HG02763 (cell line): ENCODE measurements around the gene BICD2.
"Not testable (repeated sequence)": the region's sequence is repeated elsewhere in the genome, so short reads cannot be mapped to it uniquely, and the experiment has no call there.

Source experiments
- ATAC-seq: cut with Tn5 transposase; IDR thresholded peaks from one replicate; pipeline ENCODE4 v1.9.1; 2021; ENCODE audit warnings: mild to moderate bottlenecking, moderate library complexity; ENCODE audit not compliant: unreplicated experiment

BICD2 gene

GRCh38 chr9:92771309-92771708 lies 6.7 kb upstream of the BICD2 start:
- no peak for ATAC-seq

DNA sequence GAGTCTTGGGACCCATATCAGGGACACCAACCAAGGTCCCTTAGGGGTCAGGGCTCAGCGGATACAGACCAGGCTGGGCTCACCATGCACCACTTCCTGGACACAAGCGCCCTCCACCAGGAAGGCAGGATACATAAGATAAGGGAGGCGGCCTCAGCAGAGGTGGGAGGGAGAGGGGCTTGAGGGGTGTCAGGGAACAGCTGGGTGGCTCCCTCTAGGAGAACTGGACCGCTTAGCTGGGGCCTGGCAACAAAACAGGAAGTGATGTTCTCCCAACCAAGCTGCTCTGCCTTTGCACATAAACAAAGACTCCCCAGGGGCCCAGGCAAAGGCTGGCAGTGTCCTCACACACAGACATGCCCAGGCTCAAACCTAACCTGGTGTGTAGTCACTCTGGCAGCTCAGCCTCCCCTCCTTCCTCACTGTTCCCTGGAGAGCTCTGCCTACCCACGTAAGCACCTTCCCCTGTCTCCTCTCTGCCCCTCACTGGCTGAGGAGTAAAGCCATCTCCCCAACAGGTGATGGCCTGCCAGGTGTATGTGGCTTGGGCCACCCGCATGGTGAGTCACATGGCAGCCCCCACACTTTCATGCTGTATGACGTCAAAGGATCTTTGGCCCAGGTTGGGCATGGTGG lies 5.8 kb upstream of the BICD2 start:
- no peak for ATAC-seq

- ATAC-seq, result no peak
Measured at GRCh38 chr9:92769990-92770359, 5.3 kb upstream of the BICD2 start.

- no peak for ATAC-seq
Measured at GRCh38 chr9:92769286-92769685, 4.7 kb upstream of the BICD2 start.

DNA sequence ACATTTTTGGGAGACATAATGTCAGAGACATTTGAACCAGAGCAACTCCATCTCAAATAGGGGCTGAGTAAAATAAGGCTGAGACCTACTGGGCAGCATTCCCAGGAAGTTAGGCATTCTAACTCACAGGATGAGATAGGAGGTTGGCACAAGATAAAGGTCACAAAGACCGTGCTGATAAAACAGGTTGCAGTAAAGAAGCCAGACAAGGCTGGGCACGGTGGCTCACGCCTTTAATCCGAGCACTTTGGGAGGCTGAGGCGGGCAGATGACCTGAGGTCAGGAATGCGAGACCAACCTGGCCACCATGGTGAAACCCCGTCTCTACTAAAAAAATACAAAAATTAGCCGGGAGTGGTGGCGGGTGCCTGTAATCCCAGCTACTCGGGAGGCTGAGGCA lies 4.2 kb upstream of the BICD2 start:
- not testable (repeated sequence) for ATAC-seq

GRCh38 chr9:92767066-92768054 lies 2.7 kb upstream of the BICD2 start:
- ATAC-seq, result no peak

DNA sequence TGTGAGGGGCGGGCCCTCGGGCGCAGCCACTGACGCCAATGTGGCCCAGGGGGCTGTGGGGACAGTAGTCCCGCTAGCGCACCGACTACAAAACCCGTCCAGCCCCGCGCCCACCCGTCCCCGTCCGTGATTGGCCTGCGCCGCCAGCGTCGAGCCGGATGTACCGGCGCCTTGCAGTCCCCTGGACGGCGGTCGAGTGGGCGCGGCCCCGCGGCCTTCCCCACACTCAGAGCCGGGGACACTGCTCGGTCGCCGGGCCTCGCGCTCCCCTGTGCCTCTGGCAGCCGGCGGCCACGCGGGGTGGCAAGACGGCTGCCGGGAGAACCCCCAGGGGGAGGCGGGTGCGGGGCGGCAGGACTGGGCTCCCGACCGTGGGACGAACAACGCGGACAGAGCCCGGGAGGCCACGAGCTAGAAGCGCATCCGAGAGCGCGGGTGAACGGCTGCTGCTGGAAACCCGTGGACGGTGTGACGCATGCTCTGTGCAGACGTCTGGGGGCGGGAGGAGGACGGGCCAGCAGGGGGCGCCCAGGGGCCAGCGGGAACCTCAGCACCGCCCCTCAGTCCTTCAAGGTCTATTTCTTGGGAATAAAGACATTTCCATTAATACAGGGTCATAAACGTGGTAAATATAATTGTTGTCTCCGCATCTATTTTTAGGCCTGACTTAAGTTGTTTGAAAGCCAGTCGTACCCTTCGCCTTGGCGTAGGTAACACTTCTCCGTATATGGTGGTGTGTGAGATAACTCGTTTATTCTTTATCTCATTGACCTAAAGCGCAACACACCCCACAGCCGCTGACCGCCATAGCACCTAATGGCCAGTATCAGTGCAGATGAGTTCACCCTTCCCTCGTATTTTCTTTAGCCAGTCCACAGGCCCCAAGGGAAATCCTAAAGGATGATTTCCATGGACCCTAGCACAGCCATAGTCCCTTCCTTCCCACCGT lies 629 bp upstream of the BICD2 start:
- peak; percentile 92 for ATAC-seq

DNA sequence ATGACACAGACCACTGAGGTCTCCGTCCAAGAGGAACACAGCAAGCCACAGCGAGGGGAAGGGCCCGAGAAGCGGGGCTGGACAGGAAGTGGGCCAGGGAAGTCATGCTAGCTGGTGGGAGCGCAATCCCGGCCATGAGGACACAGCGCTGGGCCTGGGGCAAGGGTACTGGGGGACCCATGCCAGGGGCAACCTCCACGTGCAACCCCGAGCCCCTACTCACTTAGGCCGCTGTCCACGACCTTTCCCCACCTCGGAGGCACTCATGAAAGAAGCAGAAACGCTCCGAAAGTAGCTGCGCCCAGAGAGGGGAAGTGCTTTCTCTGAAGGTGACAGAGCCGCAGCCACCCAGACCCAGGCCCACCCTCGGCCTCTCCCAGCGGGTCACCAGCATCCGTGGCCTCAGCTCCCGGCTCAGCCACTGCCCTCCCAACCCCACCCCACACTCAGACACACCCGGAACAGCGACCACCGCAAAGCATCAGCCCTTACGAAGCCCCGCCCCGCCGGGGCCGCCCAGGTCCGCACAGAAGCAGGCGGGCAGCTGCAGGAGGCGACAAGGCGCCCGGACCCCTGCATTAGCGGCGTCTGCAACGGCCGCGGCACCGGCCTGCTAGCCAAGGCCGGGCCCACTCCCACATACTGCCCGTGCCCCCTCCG lies 782 bp downstream of the BICD2 start:
- ATAC-seq, result no peak

DNA sequence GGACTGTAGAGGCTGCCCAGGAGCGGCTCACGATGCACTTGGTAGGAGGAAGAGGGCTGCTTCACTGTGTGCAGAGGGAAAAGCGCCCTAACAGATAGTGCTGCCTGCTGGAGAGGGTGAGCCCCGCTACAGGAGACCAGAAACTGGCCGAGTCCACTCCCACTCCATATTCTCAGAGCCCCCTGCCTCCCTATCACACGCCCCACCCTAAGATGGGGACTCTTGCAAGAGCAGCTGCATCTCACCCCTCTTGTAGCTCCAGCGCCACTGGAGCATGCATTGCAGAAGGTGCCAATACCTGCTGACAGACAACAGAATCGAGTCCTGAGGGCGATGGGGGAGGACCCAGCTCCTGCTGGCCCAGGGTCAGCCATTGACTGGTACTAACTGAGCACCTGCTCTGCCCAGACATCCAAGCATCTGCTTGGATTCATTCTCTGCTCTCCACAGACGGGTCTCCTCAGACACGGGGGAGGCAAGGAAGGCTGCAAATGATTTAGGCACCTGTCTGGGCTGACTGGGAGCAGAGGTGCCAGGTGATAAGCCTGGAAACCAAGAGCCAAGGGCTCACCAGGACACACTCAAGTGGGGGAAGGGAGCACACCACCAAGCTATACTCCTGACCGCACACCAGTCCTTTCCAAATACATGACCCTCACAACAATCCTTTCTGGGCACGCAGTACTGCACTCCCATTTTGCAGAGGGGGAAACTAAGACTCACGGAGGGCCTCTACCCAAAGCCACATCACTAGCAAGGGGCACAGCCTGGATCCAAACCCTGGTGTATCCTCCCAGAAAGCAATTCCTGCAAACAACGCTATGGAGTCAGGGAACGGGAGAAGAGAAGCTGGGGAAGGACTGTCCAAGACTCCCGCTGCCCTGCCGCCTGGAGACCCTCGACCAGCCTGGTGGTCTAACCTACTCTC lies 1.6 kb downstream of the BICD2 start:
- ATAC-seq, result no peak

GRCh38 chr9:92762196-92762595 lies 2.4 kb downstream of the BICD2 start:
- ATAC-seq, result no peak

DNA sequence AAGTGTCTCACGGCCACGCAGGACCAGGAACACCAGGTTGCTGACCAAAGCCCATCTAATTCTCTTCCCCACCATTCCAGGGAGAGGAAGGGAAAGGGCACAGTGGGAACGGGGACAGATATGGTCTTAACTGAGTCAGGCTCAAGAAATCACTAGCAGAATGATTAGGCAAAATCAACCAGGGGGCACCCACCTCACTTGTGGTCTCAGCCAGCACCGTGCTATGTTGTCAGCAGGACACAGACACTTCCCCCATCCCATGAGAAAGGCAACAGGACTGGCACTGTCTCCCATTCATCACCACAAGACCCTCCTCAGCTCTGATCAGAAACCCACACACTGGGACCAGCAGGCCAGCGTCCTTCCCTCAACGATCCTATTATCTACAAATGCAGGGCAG lies 2.9 kb downstream of the BICD2 start:
- ATAC-seq, result no peak

DNA sequence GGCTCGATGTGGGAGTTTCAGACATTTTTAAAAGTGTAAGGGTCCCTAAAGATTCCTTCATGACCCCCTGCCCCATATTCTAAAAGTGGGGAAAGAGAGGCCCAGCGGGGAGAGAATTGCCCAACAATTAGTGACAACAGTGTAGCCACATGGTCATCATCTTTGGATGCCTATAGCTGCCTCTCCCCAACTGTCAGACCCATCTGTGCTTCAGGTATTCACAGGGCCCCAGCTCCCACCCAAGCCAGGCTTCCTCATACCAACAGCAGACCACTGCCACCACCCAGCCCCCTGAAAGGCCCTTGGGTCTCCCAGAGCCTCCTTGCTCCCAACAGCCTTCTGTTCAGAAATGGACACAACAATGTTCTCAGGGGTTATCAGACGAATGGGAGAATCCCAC lies 4.1 kb downstream of the BICD2 start:
- no peak for ATAC-seq

GRCh38 chr9:92760070-92760469 lies 4.6 kb downstream of the BICD2 start:
- ATAC-seq, result no peak

GRCh38 chr9:92759446-92759845 lies 5.2 kb downstream of the BICD2 start:
- no peak for ATAC-seq

DNA sequence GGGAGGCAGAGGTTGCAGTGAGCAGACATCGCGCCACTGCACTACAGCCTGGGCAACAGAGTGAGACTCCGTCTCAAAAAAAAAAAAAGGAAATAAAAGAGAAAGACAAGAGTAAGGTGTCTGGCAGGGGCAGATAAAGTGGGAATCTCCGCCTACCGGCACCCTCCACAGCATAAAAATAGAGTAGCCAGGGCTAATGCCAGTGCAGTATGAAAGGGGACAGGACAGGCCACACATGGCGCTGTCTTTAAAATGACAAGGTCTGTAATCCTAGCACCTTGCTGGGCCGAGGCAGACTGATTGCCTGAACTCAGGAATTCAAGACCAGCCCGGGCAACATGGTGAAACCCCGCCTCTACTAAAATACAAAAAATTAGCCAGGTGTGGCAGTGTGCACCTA lies 7.8 kb downstream of the BICD2 start:
- ATAC-seq, result no peak

- no peak for ATAC-seq
Measured at GRCh38 chr9:92754091-92754745, 10.4 kb downstream of the BICD2 start.

DNA sequence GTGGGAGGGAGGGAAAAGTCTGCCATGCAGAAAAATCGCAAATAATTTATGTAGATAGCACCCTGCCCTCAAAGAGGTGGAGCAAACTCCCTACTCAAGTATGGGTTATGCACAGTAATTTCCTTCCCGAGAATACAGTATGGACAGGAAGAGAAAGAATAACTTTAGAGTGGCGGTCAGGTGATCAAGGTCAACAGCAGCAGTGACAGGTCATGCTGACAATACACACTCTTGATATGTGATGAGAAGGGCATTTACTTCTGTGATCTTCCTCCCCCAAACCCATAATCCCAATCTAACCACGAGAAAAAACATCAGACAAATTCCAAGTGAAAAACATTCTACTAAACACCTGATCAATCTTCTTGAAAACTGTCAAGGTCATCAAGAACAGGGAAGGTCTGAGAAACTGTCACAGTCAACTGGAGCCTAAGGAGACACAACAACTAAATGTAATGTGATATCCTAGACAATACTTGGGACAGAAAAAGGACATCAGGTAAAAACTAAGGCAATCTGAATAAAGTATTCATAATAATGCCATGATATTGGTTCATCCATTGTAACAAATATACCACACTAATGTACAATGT lies 11.7 kb downstream of the BICD2 start:
- no peak for ATAC-seq

DNA sequence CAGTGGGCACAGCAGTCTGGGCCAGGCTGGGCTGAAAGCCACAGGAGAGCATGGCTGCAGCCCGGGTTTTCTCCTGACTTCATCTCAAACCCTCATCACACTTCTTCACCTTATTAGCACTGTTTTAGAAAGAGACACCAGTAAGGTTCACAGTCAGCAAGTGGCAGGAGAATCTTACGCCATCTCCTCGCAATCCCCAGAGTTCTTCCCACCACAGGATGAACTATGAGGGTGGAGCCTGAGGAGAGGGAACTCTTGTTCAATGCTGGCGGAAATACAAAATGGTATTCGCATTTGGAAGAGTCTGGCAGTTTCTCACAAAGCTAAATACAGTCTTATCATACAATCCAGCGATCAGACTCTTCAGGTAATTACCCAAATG lies 14.7 kb downstream of the BICD2 start:
- no peak for ATAC-seq
